SU-DHL-6 (cell line): ENCODE data around the gene ZNF423.

Source experiments
- H2AFZ ChIP-seq: fragments of 200-600 bp; sonication (generic); 2 replicates; pipeline ENCODE4 v1.6.1; 2014; ENCODE audit warnings: low read depth, mild to moderate bottlenecking, moderate library complexity, mixed read lengths, antibody characterized with exemption, low read length; ENCODE audit not compliant: severe bottlenecking
- H3F3A ChIP-seq: fragments of 200-600 bp; shearing (Covaris generic); 2 replicates; pipeline ENCODE4 v1.6.0; 2016; ENCODE audit warnings: antibody characterized with exemption, mild to moderate bottlenecking; ENCODE audit not compliant: insufficient read depth
- H3K27ac ChIP-seq: fragments of 200-600 bp; sonication (generic); 2 replicates; pipeline ENCODE4 v1.5.1; 2016; ENCODE audit warnings: low read depth, mild to moderate bottlenecking, low read length, moderate library complexity, mixed read lengths
- H3K27me3 ChIP-seq: fragments of 200-600 bp; sonication (generic), shearing (Covaris generic); 2 replicates; pipeline ENCODE4 v1.6.0; 2014; ENCODE audit warnings: mild to moderate bottlenecking, low read length
- H3K36me3 ChIP-seq: fragments of 200-600 bp; sonication (generic); 2 replicates; pipeline ENCODE4 v1.6.1; 2014; ENCODE audit warnings: mild to moderate bottlenecking, low read length, mixed read lengths
- H3K4me2 ChIP-seq: fragments of 300-600, 200-600 bp; shearing (Covaris generic), sonication (generic); 2 replicates; pipeline ENCODE4 v1.6.0; 2014; ENCODE audit warnings: low read length, low read depth, mild to moderate bottlenecking; ENCODE audit not compliant: poor library complexity, severe bottlenecking
- H3K4me3 ChIP-seq: fragments of 200-600 bp; sonication (generic); 2 replicates; pipeline ENCODE4 v1.5.1; 2014; ENCODE audit warnings: antibody characterized with exemption, low read length, mild to moderate bottlenecking, mixed read lengths; ENCODE audit not compliant: insufficient read depth, poor library complexity, severe bottlenecking
- H3K79me2 ChIP-seq: fragments of 200-600 bp; sonication (generic); 2 replicates; pipeline ENCODE4 v1.6.1; 2014; ENCODE audit warnings: mild to moderate bottlenecking, low read length, moderate library complexity; ENCODE audit not compliant: insufficient read depth
- H3K9ac ChIP-seq: fragments of 200-600 bp; sonication (generic); 2 replicates; pipeline ENCODE4 v1.7.0; 2014; ENCODE audit warnings: mild to moderate bottlenecking, low read length
- H3K9me2 ChIP-seq: fragments of 200-600 bp; sonication (generic); replicated peaks from 2 replicates; pipeline ENCODE4 v1.6.1; 2014; ENCODE audit warnings: low read length; ENCODE audit not compliant: insufficient read depth
- H3K9me3 ChIP-seq: fragments of 200-600 bp; sonication (generic); 2 replicates; pipeline ENCODE4 v1.6.1; 2014; ENCODE audit warnings: low read length, mixed read lengths; ENCODE audit not compliant: insufficient read depth
- H4K20me1 ChIP-seq: fragments of 200-600 bp; sonication (generic); 2 replicates; pipeline ENCODE4 v1.6.1; 2014; ENCODE audit warnings: low read depth, mild to moderate bottlenecking, antibody characterized with exemption, low read length, moderate library complexity, mixed read lengths
- EZH2phosphoT487 ChIP-seq: fragments of 200-600 bp; sonication (generic), shearing (Covaris generic); conservative IDR thresholded peaks from 2 replicates; pipeline ENCODE4 v1.6.1; 2018; ENCODE audit warnings: mild to moderate bottlenecking, antibody characterized with exemption, low read length, moderate library complexity, mixed read lengths
- TF ChIP-seq, protein P1 (sequence below): fragments of 200-600 bp; sonication (generic); IDR thresholded peaks from one replicate; pipeline ENCODE4 v1.5.1; 2017; ENCODE audit warnings: antibody characterized with exemption, mild to moderate bottlenecking, low read length, moderate library complexity; ENCODE audit not compliant: insufficient read depth, poor library complexity, severe bottlenecking

The ZNF423 gene

DNA sequence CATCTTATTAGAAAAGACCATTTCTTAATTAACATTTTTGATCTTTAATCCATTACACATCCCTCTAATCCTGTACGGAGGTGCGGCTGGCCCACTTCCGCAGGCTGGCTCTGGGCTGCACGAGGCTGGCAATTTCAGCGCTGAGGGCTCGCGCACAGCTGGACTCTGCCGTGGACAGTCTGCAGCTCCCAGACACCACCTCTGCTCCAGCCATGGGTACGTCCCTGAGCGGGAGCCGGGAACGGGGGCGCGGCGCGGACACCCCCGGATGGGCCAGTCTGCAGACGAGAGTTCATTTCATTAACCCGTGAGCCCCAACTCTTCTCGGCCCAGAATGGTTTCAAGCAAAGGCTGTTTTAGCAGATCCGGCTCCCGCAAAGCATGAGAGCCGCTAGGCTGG is 87.9 kb downstream of the ZNF423 start:
- TF ChIP-seq, protein P1, sequence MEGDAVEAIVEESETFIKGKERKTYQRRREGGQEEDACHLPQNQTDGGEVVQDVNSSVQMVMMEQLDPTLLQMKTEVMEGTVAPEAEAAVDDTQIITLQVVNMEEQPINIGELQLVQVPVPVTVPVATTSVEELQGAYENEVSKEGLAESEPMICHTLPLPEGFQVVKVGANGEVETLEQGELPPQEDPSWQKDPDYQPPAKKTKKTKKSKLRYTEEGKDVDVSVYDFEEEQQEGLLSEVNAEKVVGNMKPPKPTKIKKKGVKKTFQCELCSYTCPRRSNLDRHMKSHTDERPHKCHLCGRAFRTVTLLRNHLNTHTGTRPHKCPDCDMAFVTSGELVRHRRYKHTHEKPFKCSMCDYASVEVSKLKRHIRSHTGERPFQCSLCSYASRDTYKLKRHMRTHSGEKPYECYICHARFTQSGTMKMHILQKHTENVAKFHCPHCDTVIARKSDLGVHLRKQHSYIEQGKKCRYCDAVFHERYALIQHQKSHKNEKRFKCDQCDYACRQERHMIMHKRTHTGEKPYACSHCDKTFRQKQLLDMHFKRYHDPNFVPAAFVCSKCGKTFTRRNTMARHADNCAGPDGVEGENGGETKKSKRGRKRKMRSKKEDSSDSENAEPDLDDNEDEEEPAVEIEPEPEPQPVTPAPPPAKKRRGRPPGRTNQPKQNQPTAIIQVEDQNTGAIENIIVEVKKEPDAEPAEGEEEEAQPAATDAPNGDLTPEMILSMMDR: no peak
- no peak for TF ChIP-seq EZH2phosphoT487
- no peak overlapping the region for H3K4me3 ChIP-seq
- H3K79me2 ChIP-seq: no peaks in the 10 kb centered on the region
- H2AFZ ChIP-seq: no peak overlapping the region
- no peak overlapping the region for H3K9ac ChIP-seq
- H3K9me3 ChIP-seq: no peaks in the 10 kb centered on the region
- no peaks in the 10 kb centered on the region for H3K27me3 ChIP-seq
- H3K27ac ChIP-seq: no peak overlapping the region
- H3K36me3 ChIP-seq: no peaks in the 10 kb centered on the region
- H3K9me2 ChIP-seq: no peaks in the 10 kb centered on the region
- no peak overlapping the region for H3K4me2 ChIP-seq
- H3F3A ChIP-seq: no peaks in the 10 kb centered on the region
- H4K20me1 ChIP-seq: no peaks in the 10 kb centered on the region

DNA sequence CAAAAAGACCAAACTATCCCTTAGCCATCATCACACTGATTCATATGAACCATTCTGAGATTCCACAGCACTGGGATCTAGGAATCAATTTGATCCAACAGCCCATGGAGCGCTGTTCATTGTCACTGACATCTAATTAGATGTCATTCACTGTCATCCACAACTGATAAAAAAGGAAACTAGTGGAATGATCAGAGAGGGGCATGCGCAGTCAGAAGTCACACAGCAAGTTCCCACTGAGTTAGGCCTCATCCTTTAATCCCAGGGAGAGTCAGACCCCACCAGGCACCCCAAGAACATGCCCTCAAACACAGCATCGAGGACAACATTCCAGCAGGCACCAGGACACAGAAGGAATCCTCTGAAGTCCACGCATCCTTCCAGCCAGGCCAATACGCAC is 88.5 kb downstream of the ZNF423 start:
- H3K9ac ChIP-seq: no peak overlapping the region
- TF ChIP-seq, protein P1: no peak
- TF ChIP-seq EZH2phosphoT487: no peak
- H3K79me2 ChIP-seq: no peaks in the 10 kb centered on the region
- no peak overlapping the region for H3K4me3 ChIP-seq
- H3K9me2 ChIP-seq: no peaks in the 10 kb centered on the region
- H3K4me2 ChIP-seq: no peak overlapping the region
- H3K27ac ChIP-seq: no peak overlapping the region
- no peaks in the 10 kb centered on the region for H3K9me3 ChIP-seq
- H3K36me3 ChIP-seq: no peaks in the 10 kb centered on the region
- no peaks in the 10 kb centered on the region for H4K20me1 ChIP-seq
- no peak overlapping the region for H2AFZ ChIP-seq
- H3F3A ChIP-seq: no peaks in the 10 kb centered on the region
- H3K27me3 ChIP-seq: no peaks in the 10 kb centered on the region

DNA sequence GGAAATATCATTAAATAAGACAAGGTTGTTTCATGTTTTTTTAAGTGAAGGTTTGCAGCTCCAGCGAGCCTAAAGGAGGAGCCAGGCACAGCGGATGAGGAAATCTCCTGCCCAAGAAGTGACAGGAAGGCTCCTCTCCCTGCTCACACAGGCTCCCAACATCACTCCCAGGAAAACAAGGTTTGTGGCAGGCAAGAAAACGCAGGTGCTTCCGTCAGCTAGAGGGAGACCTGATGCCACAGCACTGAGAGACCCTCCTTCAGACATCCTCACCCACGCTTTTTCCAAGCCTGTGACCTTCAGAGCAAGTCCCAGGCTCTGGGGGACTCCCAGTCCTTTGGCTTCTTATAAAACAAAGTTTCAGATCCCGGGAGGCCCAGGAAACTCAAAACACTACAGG is 89.7 kb downstream of the ZNF423 start:
- H3K9ac ChIP-seq: no peak overlapping the region
- H3K4me2 ChIP-seq: no peak overlapping the region
- no peaks in the 10 kb centered on the region for H4K20me1 ChIP-seq
- no peaks in the 10 kb centered on the region for H3F3A ChIP-seq
- H3K9me3 ChIP-seq: no peaks in the 10 kb centered on the region
- no peak overlapping the region for H3K4me3 ChIP-seq
- no peaks in the 10 kb centered on the region for H3K9me2 ChIP-seq
- H2AFZ ChIP-seq: no peak overlapping the region
- no peak overlapping the region for H3K27ac ChIP-seq
- H3K36me3 ChIP-seq: no peaks in the 10 kb centered on the region
- TF ChIP-seq, protein P1: no peak
- no peak for TF ChIP-seq EZH2phosphoT487
- H3K27me3 ChIP-seq: no peaks in the 10 kb centered on the region
- H3K79me2 ChIP-seq: no peaks in the 10 kb centered on the region

DNA sequence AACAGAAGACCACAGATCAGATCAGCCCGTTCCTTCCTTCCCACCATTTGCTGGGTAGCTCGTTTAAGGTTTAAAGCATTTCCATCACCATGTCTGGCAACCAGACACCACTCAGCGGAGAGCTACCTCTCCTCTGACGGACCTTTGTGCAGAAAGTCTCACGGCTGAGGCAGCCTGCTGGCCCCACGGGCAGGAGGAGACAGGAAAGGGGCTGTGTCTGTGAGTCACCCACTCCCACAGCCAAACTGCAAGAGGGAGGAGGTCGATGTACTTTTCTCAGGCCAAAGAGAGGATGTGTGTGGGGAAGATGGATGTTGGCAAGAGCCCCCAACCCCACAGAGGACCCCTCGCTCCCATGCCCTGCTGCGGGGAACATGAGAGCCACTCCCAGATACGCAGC is 92.1 kb downstream of the ZNF423 start:
- no peaks in the 10 kb centered on the region for H3K27me3 ChIP-seq
- H3K9ac ChIP-seq: no peak overlapping the region
- H3K4me2 ChIP-seq: no peak overlapping the region
- H3K79me2 ChIP-seq: no peaks in the 10 kb centered on the region
- H3K4me3 ChIP-seq: no peak overlapping the region
- H2AFZ ChIP-seq: no peak overlapping the region
- H3K9me2 ChIP-seq: no peaks in the 10 kb centered on the region
- no peak overlapping the region for H3K27ac ChIP-seq
- TF ChIP-seq EZH2phosphoT487: no peak
- TF ChIP-seq, protein P1: no peak
- no peaks in the 10 kb centered on the region for H3F3A ChIP-seq
- H3K9me3 ChIP-seq: no peaks in the 10 kb centered on the region
- no peaks in the 10 kb centered on the region for H3K36me3 ChIP-seq
- no peaks in the 10 kb centered on the region for H4K20me1 ChIP-seq
